Inferior parietal cortex (tissue), 1 donor: ENCODE results near the gene FRMD8.

ENCODE experiments used
- DNase-seq: peaks from one replicate; pipeline ENCODE4 v3.0.0-alpha.2; 2016; ENCODE audit errors: extremely low spot score

Gene FRMD8

GRCh38 chr11:65454311-65454695, 67.9 kb downstream of the FRMD8 start:
- DNase-seq = no peak

DNA sequence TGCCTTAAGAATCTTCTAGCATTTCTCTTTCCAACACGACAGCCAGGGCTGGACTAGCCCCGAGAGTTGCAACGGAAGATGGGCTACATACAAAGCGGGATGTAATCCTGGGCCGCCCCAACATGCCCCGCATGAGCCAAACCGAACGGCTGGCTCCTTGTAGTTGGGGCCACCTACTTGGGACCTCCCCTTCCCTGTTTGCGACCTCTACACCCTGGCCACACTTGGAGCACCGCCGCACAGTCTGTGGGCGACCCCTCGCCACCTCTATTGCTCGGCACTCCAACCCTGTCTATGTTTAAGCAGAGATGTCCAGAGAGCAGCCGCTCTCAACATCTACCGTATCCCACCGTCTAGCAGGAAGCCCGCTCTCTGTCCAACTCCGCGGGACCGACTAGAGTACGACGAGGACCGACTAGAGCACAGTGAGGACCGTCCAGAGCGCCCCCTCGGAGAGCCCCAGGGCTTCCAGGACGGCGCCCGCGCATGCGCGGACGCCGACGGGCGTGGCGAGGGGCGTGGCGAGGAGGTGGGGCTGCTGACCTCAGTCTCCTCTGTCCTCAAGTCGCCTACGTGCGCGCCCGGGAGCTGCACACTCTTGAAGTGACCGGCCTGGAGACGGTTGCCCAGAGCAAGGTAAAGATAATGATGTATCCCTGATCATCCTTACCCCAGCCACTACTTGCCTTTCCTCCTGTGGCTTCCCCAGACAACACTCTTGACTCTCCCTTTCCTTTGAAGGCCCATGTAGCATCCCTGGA, 68.4 kb downstream of the FRMD8 start:
- DNase-seq = peak; percentile 87

DNA sequence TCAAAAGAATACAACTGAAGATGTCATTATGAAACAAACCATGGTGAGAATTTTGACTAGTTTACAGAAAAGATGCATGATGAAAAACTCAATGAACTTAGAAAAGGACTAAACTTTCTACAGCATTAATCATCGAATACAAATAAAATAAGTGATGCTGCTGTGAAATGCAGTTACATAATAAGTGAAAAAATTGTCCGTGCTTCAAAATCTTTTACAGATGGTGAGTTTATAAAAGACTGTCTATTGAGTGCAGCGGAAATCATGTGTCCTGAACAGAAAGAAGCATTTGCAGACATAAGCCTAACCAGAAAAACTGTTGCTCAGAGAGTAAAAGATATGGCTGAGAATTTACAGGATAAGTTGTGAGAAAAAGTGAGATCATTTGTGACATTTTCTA, 70.0 kb downstream of the FRMD8 start:
- peak; percentile 56 for DNase-seq

DNA sequence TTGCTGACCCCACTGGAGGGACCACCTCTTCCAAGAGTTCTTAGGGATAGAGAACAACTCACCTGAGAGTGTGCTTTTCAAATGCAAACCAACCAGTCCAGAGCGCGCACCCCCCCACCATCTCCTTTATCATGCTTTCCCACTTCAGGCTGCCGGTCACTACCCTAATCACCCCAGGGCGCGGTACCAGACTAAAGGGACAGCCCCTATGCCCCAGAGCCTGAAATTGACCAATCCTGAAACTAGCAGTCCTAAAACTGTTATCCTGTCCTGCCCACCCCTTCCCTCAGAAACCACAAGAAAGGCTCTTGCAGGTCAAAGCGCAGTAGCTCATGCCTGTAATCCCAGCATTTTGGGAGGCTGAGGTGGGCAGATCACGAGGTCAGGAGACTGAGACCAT, 73.1 kb downstream of the FRMD8 start:
- DNase-seq = no peak
